ENCODE data around the gene PGR. TPM values are rescaled to one million over a fixed set of nuclear protein-coding genes. Genes with fewer than 3 reads are reported as not detected.

The PGR gene
- total RNA-seq, 1 experiment from 2014 or later = not detected

DNA sequence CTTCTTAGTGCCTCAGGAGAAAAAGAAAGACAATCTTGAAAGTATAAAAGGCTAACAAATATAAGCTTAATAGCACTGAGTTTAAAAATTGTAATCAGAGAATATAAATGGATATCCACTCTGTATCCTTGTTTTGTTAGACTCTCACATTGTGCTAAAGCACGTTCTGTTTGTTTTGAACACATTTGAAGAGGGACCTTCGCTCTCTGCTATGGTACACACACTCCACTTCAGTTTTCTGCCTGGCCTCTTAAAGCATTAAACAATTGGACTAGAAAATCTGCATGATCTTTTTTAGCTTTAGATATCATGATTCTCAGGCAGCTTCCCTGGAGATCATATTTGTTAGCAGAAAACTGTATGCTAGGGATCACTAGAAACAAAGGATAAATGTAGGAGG is 40.3 kb upstream of the PGR start:
- in situ Hi-C loops (cut with HindIII; ENCODE audit: low pct_unique_long_range_greater_than_20kb, low sequenced_read_pairs) = no loop called here
- H3K27ac ChIP-seq (ENCODE audit: low read length) = no peak overlapping the region
- H3K36me3 ChIP-seq (ENCODE audit: control insufficient read depth, insufficient read depth, low read length) = no peaks in the 10 kb centered on the region
- H3K27me3 ChIP-seq (ENCODE audit: control insufficient read depth, insufficient read depth, low read length) = no peaks in the 10 kb centered on the region
- H3K9me3 ChIP-seq (ENCODE audit: control insufficient read depth, insufficient read depth, low read depth, low read length) = no peaks in the 10 kb centered on the region
- H3K4me3 ChIP-seq (ENCODE audit: low read depth in 2 of 2, low read length in 2 of 2) = no peak overlapping the region
- no peaks in the 10 kb centered on the region for H3K4me1 ChIP-seq (ENCODE audit: control insufficient read depth, insufficient read depth, low read length)
- intact Hi-C loops (cut with micrococcal nuclease; ENCODE audit: unreplicated experiment) = no loop called here
- CTCF ChIA-PET = no interaction called here
- DNase-seq (ENCODE audit: low read depth, low spot score) = no peak
- TF ChIP-seq, protein P1, sequence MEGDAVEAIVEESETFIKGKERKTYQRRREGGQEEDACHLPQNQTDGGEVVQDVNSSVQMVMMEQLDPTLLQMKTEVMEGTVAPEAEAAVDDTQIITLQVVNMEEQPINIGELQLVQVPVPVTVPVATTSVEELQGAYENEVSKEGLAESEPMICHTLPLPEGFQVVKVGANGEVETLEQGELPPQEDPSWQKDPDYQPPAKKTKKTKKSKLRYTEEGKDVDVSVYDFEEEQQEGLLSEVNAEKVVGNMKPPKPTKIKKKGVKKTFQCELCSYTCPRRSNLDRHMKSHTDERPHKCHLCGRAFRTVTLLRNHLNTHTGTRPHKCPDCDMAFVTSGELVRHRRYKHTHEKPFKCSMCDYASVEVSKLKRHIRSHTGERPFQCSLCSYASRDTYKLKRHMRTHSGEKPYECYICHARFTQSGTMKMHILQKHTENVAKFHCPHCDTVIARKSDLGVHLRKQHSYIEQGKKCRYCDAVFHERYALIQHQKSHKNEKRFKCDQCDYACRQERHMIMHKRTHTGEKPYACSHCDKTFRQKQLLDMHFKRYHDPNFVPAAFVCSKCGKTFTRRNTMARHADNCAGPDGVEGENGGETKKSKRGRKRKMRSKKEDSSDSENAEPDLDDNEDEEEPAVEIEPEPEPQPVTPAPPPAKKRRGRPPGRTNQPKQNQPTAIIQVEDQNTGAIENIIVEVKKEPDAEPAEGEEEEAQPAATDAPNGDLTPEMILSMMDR (IDR thresholded peaks at IDR 0.05) = no peak
- TF ChIP-seq TCF7L2 (IDR thresholded peaks at IDR 0.05; ENCODE audit: low read depth, low read length) (no peak), POLR2AphosphoS5 (IDR thresholded peaks at IDR 0.05; ENCODE audit: low read depth, low read length) (no peak)
- TF ChIP-seq, protein P2, sequence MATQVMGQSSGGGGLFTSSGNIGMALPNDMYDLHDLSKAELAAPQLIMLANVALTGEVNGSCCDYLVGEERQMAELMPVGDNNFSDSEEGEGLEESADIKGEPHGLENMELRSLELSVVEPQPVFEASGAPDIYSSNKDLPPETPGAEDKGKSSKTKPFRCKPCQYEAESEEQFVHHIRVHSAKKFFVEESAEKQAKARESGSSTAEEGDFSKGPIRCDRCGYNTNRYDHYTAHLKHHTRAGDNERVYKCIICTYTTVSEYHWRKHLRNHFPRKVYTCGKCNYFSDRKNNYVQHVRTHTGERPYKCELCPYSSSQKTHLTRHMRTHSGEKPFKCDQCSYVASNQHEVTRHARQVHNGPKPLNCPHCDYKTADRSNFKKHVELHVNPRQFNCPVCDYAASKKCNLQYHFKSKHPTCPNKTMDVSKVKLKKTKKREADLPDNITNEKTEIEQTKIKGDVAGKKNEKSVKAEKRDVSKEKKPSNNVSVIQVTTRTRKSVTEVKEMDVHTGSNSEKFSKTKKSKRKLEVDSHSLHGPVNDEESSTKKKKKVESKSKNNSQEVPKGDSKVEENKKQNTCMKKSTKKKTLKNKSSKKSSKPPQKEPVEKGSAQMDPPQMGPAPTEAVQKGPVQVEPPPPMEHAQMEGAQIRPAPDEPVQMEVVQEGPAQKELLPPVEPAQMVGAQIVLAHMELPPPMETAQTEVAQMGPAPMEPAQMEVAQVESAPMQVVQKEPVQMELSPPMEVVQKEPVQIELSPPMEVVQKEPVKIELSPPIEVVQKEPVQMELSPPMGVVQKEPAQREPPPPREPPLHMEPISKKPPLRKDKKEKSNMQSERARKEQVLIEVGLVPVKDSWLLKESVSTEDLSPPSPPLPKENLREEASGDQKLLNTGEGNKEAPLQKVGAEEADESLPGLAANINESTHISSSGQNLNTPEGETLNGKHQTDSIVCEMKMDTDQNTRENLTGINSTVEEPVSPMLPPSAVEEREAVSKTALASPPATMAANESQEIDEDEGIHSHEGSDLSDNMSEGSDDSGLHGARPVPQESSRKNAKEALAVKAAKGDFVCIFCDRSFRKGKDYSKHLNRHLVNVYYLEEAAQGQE (IDR thresholded peaks at IDR 0.05; ENCODE audit: insufficient read depth in 1 of 2, low read depth in 2 of 2, low read length in 1 of 2) = no peak
- no TSS peak for BruUV-seq (replicated peaks)
- no peak for ATAC-seq
- POLR2A ChIA-PET = no interaction called here

DNA sequence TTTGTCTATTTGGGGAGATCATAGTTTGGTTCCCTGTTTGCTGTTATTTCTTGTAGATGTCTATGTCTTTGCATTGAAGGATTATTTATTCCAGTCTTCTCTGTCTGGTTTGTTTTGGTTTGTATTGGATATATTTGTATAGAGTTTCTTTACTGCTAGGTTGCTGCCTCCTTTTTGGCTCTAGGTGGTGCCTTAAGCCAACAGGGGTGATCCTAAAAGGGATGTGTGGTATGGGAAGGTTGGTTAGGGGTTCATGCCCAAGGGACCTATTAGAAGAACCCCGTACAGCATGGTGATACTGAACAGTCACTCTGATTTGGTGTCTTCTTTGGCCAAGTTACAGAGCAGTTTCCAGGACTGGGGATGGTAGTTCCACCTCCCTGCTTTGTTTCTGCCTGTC is 36.4 kb upstream of the PGR start:
- no TSS peak for BruUV-seq (replicated peaks)
- no peak for DNase-seq (ENCODE audit: low read depth, low spot score)
- POLR2A ChIA-PET = no interaction called here
- intact Hi-C loops (cut with micrococcal nuclease; ENCODE audit: unreplicated experiment) = no loop called here
- no peaks in the 10 kb centered on the region for H3K36me3 ChIP-seq (ENCODE audit: control insufficient read depth, insufficient read depth, low read length)
- in situ Hi-C loops (cut with HindIII; ENCODE audit: low pct_unique_long_range_greater_than_20kb, low sequenced_read_pairs) = no loop called here
- TF ChIP-seq SIN3A (IDR thresholded peaks at IDR 0.05; ENCODE audit: borderline replicate concordance, insufficient read depth, low read depth, low read length) (no peak), POLR2AphosphoS5 (IDR thresholded peaks at IDR 0.05; ENCODE audit: low read depth, low read length) (no peak), TCF7L2 (IDR thresholded peaks at IDR 0.05; ENCODE audit: low read depth, low read length) (no peak)
- TF ChIP-seq, protein P1 (IDR thresholded peaks at IDR 0.05) = no peak
- TF ChIP-seq, protein P2 (IDR thresholded peaks at IDR 0.05; ENCODE audit: insufficient read depth in 1 of 2, low read depth in 2 of 2, low read length in 1 of 2) = no peak
- H3K4me3 ChIP-seq (ENCODE audit: low read depth in 2 of 2, low read length in 2 of 2) = no peak overlapping the region
- no peaks in the 10 kb centered on the region for H3K27me3 ChIP-seq (ENCODE audit: control insufficient read depth, insufficient read depth, low read length)
- H3K27ac ChIP-seq (ENCODE audit: low read length) = no peak overlapping the region
- no peaks in the 10 kb centered on the region for H3K9me3 ChIP-seq (ENCODE audit: control insufficient read depth, insufficient read depth, low read depth, low read length)
- CTCF ChIA-PET = no interaction called here
- no peaks in the 10 kb centered on the region for H3K4me1 ChIP-seq (ENCODE audit: control insufficient read depth, insufficient read depth, low read length)
- no peak for ATAC-seq

All from Panc1 (cell line).